Activated CD4-positive, alpha-beta memory T cell treated with anti-CD3 and anti-CD28 coated beads for 36 hours (primary cell): ENCODE results near the gene PDE4D. TPM values are rescaled to one million over a fixed set of nuclear protein-coding genes. Genes with fewer than 3 reads are reported as not detected.

Experiments used
- CTCF ChIA-PET: fragments of 350-600 bp; sonication (Branson Sonifier 250); formaldehyde crosslinking; loops from one replicate; lab custom pipeline; 2021; ENCODE audit warnings: antibody characterized with exemption, inconsistent platforms; lab: Charles Lee
- POLR2A ChIA-PET: fragments of 350-600 bp; sonication (Branson Sonifier 250); formaldehyde crosslinking; loops from one replicate; lab custom pipeline; 2021; ENCODE audit warnings: antibody characterized with exemption; lab: Charles Lee
- DNase-seq: peaks from one replicate; pipeline ENCODE4 v3.0.0-alpha.2; 2020
- H3K27ac Mint-ChIP-seq: one replicate; pipeline ENCODE4 v1.8.0; 2021; ENCODE audit warnings: mixed read lengths
- H3K27me3 Mint-ChIP-seq: one replicate; pipeline ENCODE4 v1.8.0; 2021; ENCODE audit warnings: mixed read lengths
- H3K36me3 Mint-ChIP-seq: one replicate; pipeline ENCODE4 v1.8.0; 2021; ENCODE audit warnings: mixed read lengths
- H3K4me1 Mint-ChIP-seq: one replicate; pipeline ENCODE4 v1.8.0; 2021; ENCODE audit warnings: low read depth, mixed read lengths
- H3K4me3 Mint-ChIP-seq: one replicate; pipeline ENCODE4 v1.8.0; 2021; ENCODE audit warnings: mild to moderate bottlenecking, mixed read lengths
- H3K9me3 Mint-ChIP-seq: one replicate; pipeline ENCODE4 v1.8.0; 2021; ENCODE audit warnings: mixed read lengths
- intact Hi-C: fragments of 100-400 bp; cut with micrococcal nuclease; formaldehyde crosslinking; loops from one replicate; pipeline ENCODE4 v1.15.1; 2023
- total RNA-seq, 2 experiments: library from RNA; stranded (reverse); gene quantifications; one replicate each; pipeline ENCODE4 v1.2.3, GENCODE V29; 2021

The PDE4D gene
- total RNA-seq, 2 experiments from 2014 or later: 49.3 to 50.8 TPM

GRCh38 chr5:59097712-59098111 is 795.8 kb downstream of the PDE4D start:
- H3K36me3 Mint-ChIP-seq: no peaks in the 10 kb centered on the region
- H3K27me3 Mint-ChIP-seq: no peaks in the 10 kb centered on the region
- intact Hi-C loops: loop anchor here (2.0 kb wide), 1 partner anchor 77 kb away; no protein-coding TSS in a partner anchor
- no peak for DNase-seq
- no peaks in the 10 kb centered on the region for H3K9me3 Mint-ChIP-seq
- peaks cover 46% of the 10 kb centered on the region for H3K4me1 Mint-ChIP-seq
- no peak overlapping the region for H3K27ac Mint-ChIP-seq
- H3K4me3 Mint-ChIP-seq: peak overlapping the region; percentile 7
- ChIA-PET POLR2A (no interaction called here), CTCF (no interaction called here)

DNA sequence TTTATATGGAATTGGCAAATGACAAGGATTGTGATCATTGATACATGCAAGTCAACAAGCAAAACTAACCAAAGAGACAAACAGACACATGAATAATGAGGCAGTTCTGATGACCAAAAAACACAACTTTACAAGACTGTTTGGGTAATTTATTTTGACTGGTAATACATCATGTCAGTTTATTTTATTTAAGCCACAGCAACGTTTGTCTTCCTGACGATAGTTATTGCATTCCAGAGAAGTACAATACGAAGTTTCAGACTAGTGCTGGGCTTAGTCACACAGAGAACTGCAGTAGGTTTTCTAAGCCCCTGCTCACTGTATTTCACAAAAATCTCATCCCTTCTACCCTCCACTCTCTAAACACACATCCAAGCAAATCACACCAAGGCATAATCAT is 796.4 kb downstream of the PDE4D start:
- H3K36me3 Mint-ChIP-seq: no peaks in the 10 kb centered on the region
- no peaks in the 10 kb centered on the region for H3K9me3 Mint-ChIP-seq
- ChIA-PET CTCF (no interaction called here), POLR2A (no interaction called here)
- no peak overlapping the region for H3K4me3 Mint-ChIP-seq
- intact Hi-C loops: no loop called here
- H3K27ac Mint-ChIP-seq: no peak overlapping the region
- peaks cover 47% of the 10 kb centered on the region for H3K4me1 Mint-ChIP-seq
- no peaks in the 10 kb centered on the region for H3K27me3 Mint-ChIP-seq
- no peak for DNase-seq

DNA sequence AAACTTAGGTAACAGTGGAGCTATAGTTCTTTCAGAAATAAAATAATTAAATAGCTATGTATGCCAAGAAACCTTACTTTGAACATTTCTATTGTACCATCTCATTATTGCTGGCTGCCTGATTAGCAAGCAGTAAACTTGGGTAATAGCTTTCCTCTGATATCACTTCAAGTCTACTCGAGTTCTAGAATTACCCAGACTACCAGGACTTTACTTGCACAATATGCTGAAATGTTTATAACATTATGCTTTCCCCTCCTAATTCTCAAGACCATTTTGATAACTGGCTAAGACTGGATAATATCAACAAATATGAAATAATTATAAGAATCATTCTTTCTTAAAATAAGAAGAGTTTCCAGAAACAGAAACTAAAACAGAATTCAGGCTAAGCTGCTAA is 798.0 kb downstream of the PDE4D start:
- CTCF ChIA-PET: interaction anchor here (1.1 to 1.2 kb wide), 5 partner anchors 32 to 210 kb away, joined by 3 to 5 read pairs (median 4); no protein-coding TSS in a partner anchor
- H3K27ac Mint-ChIP-seq: no peak overlapping the region
- DNase-seq: no peak
- intact Hi-C loops: no loop called here
- H3K27me3 Mint-ChIP-seq: peaks cover under 1% of the 10 kb centered on the region
- H3K4me1 Mint-ChIP-seq: peaks cover 47% of the 10 kb centered on the region
- H3K9me3 Mint-ChIP-seq: no peaks in the 10 kb centered on the region
- H3K36me3 Mint-ChIP-seq: no peaks in the 10 kb centered on the region
- H3K4me3 Mint-ChIP-seq: no peak overlapping the region
- POLR2A ChIA-PET: no interaction called here

DNA sequence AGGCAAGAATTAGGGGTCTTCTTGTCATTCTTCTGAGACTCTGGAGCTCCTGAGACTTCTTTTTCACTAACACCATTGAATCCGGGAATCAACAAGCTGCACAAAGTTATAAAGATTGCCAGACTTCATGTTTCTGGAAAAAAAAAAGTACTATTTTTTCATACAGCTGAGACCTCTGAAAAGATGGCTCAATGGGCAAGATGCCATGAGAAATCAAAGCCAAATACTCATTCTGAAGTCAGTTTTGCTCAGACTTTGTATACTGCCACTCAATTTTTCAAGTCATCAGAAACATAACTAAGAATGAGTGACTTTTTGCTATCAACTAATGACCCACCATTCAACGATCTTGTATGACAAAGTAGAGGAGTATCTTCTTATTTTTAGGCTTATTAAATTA is 798.7 kb downstream of the PDE4D start:
- intact Hi-C loops: no loop called here
- H3K27me3 Mint-ChIP-seq: peaks cover 3% of the 10 kb centered on the region
- DNase-seq: no peak
- CTCF ChIA-PET: interaction anchor here (1.1 to 1.2 kb wide), 2 partner anchors 32 to 79 kb away, joined by 3 to 5 read pairs; no protein-coding TSS in a partner anchor
- POLR2A ChIA-PET: no interaction called here
- H3K27ac Mint-ChIP-seq: no peak overlapping the region
- no peaks in the 10 kb centered on the region for H3K36me3 Mint-ChIP-seq
- H3K4me3 Mint-ChIP-seq: no peak overlapping the region
- no peaks in the 10 kb centered on the region for H3K9me3 Mint-ChIP-seq
- H3K4me1 Mint-ChIP-seq: peaks cover 41% of the 10 kb centered on the region

GRCh38 chr5:59093329-59093728 is 800.2 kb downstream of the PDE4D start:
- Mint-ChIP-seq H3K27ac (no peak overlapping the region), H3K27me3 (peaks cover 3% of the 10 kb centered on the region), H3K4me3 (no peak overlapping the region), H3K9me3 (no peaks in the 10 kb centered on the region), H3K36me3 (no peaks in the 10 kb centered on the region), H3K4me1 (peaks cover 26% of the 10 kb centered on the region)
- DNase-seq: no peak
- CTCF ChIA-PET: no interaction called here
- POLR2A ChIA-PET: no interaction called here
- intact Hi-C loops: no loop called here

GRCh38 chr5:59092758-59093157 is 800.8 kb downstream of the PDE4D start:
- CTCF ChIA-PET: no interaction called here
- POLR2A ChIA-PET: no interaction called here
- Mint-ChIP-seq H3K4me3 (no peak overlapping the region), H3K27me3 (peaks cover 3% of the 10 kb centered on the region), H3K36me3 (no peaks in the 10 kb centered on the region), H3K4me1 (peaks cover 24% of the 10 kb centered on the region), H3K9me3 (no peaks in the 10 kb centered on the region), H3K27ac (no peak overlapping the region)
- no peak for DNase-seq
- intact Hi-C loops: no loop called here

GRCh38 chr5:59091965-59092364 is 801.6 kb downstream of the PDE4D start:
- ChIA-PET CTCF (no interaction called here), POLR2A (no interaction called here)
- Mint-ChIP-seq H3K9me3 (no peaks in the 10 kb centered on the region), H3K4me3 (no peak overlapping the region), H3K27me3 (peaks cover 3% of the 10 kb centered on the region), H3K27ac (no peak overlapping the region), H3K4me1 (peaks cover 19% of the 10 kb centered on the region), H3K36me3 (no peaks in the 10 kb centered on the region)
- intact Hi-C loops: no loop called here
- DNase-seq: no peak

DNA sequence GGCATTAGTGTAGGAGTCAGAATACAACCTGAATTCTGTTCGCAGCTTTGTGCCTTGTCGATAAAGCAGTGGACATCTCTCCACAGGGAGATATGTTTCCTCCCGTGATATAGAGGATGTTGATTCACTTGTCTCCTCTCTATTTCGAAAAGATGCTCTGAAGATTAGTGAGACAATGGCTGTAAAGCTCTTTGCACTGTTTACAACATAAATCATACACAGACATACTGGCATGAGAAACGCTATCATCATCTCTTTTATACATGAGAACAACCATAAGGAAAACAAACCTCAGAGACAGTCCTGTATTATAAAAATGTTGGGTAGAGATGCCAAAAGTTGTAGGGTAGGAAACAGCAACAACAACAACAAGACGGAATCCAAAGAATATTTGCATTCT is 803.2 kb downstream of the PDE4D start:
- POLR2A ChIA-PET: no interaction called here
- Mint-ChIP-seq H3K4me3 (no peak overlapping the region), H3K27me3 (peaks cover 3% of the 10 kb centered on the region), H3K4me1 (peaks cover 14% of the 10 kb centered on the region), H3K36me3 (no peaks in the 10 kb centered on the region), H3K9me3 (no peaks in the 10 kb centered on the region), H3K27ac (no peak overlapping the region)
- CTCF ChIA-PET: no interaction called here
- no peak for DNase-seq
- intact Hi-C loops: no loop called here

DNA sequence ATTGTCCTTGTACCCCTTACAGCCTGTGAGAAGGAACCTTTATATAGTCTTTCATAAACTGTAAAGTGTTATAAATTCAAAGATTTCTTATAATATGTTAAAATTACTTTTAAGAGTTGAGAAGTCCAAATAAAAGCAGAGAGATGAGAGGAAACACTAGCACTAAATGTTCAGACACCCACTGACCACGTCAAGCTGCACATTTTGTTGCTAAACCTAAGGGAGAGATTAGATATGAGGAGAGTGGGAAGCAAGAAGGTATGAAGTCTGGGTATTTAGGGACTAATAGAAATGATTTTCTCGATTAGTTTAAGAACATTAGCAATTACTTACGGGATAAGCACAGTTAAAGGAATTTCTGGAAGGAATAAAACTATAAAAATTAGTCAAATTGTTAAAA is 803.8 kb downstream of the PDE4D start:
- ChIA-PET CTCF (no interaction called here), POLR2A (no interaction called here)
- H3K36me3 Mint-ChIP-seq: no peaks in the 10 kb centered on the region
- H3K27ac Mint-ChIP-seq: no peak overlapping the region
- no peaks in the 10 kb centered on the region for H3K9me3 Mint-ChIP-seq
- H3K27me3 Mint-ChIP-seq: peaks cover 3% of the 10 kb centered on the region
- intact Hi-C loops: no loop called here
- peaks cover 14% of the 10 kb centered on the region for H3K4me1 Mint-ChIP-seq
- H3K4me3 Mint-ChIP-seq: no peak overlapping the region
- DNase-seq: no peak

DNA sequence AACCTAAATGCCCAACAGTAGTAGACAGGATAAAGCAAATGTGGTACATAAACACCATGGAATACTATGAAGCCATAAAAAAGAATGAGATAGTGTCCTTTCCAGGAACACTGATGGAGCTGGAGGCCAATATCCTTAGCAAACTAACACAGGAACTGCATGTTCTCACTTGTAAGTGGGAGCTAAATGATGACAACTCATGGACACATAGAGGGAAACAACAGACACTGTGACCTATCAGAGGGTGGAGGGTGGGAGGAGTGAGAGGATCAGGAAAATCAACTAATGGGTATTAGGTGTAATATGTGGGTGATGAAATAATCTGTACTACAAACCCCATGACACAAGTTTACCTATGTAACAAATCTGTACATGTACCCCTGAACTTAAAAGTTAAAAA is 805.0 kb downstream of the PDE4D start:
- Mint-ChIP-seq H3K4me1 (peaks cover 12% of the 10 kb centered on the region), H3K4me3 (no peak overlapping the region), H3K36me3 (no peaks in the 10 kb centered on the region), H3K27ac (no peak overlapping the region), H3K27me3 (peaks cover 3% of the 10 kb centered on the region), H3K9me3 (no peaks in the 10 kb centered on the region)
- CTCF ChIA-PET: interaction anchor here (1.0 kb wide), 1 partner anchor 202 kb away, joined by 3 read pairs; no protein-coding TSS in a partner anchor
- DNase-seq: no peak
- intact Hi-C loops: no loop called here
- POLR2A ChIA-PET: no interaction called here

- ChIA-PET CTCF (interaction anchor here (1.3 to 1.6 kb wide), 2 partner anchors 88 to 199 kb away, joined by 5 to 7 read pairs; no protein-coding TSS in a partner anchor), POLR2A (no interaction called here)
- Mint-ChIP-seq H3K4me3 (no peak overlapping the region), H3K36me3 (no peaks in the 10 kb centered on the region), H3K27ac (no peak overlapping the region), H3K4me1 (no peaks in the 10 kb centered on the region), H3K9me3 (no peaks in the 10 kb centered on the region), H3K27me3 (peaks cover 3% of the 10 kb centered on the region)
- intact Hi-C loops: loop anchor here (2.0 kb wide), 1 partner anchor 49 kb away; no protein-coding TSS in a partner anchor
- no peak for DNase-seq
Observed at GRCh38 chr5:59086024-59086423, 807.5 kb downstream of the PDE4D start.

GRCh38 chr5:59081693-59082092 is 811.8 kb downstream of the PDE4D start:
- H3K36me3 Mint-ChIP-seq: no peaks in the 10 kb centered on the region

More at GRCh38 chr5:59081693-59082092, 811.8 kb downstream of the PDE4D start:
- Mint-ChIP-seq H3K27me3 (peaks cover 2% of the 10 kb centered on the region), H3K27ac (no peak overlapping the region), H3K4me3 (no peak overlapping the region), H3K4me1 (no peaks in the 10 kb centered on the region), H3K9me3 (no peaks in the 10 kb centered on the region)
- DNase-seq: no peak
- CTCF ChIA-PET: no interaction called here
- intact Hi-C loops: no loop called here
- POLR2A ChIA-PET: no interaction called here
